RWPE2 (cell line): ENCODE results near the gene RADX.

ENCODE experiments used
- ATAC-seq: fragments of 200-7000 bp; cut with Tn5 transposase; 3 replicates; pipeline ENCODE4 v1.9.1; 2021; ENCODE audit warnings: low read depth
- DNase-seq: peaks from one replicate; pipeline ENCODE4 v3.0.0-alpha.2; 2020; ENCODE audit warnings: low spot score
- H3K27ac ChIP-seq: fragments of 450-650 bp; 2 replicates; pipeline ENCODE4 v1.5.1; 2017; ENCODE audit warnings: mild to moderate bottlenecking; ENCODE audit not compliant: poor library complexity, severe bottlenecking
- H3K27me3 ChIP-seq: fragments of 250-450 bp; sonication (Bioruptor Pico); 2 replicates; pipeline ENCODE4 v1.5.1; 2021; ENCODE audit warnings: mild to moderate bottlenecking, moderate library complexity; ENCODE audit not compliant: insufficient read depth, poor library complexity, severe bottlenecking
- H3K36me3 ChIP-seq: fragments of 250-450 bp; sonication (Bioruptor Pico); 2 replicates; pipeline ENCODE4 v1.5.1; 2020; ENCODE audit warnings: low read depth, mild to moderate bottlenecking, moderate library complexity
- H3K4me1 ChIP-seq: fragments of 250-450 bp; sonication (Bioruptor Pico); 2 replicates; pipeline ENCODE4 v1.5.1; 2021; ENCODE audit warnings: mild to moderate bottlenecking, moderate library complexity; ENCODE audit not compliant: insufficient read depth, poor library complexity, severe bottlenecking
- H3K4me3 ChIP-seq: fragments of 250-450 bp; sonication (Bioruptor Pico); 2 replicates; pipeline ENCODE4 v1.5.1; 2021; ENCODE audit warnings: mild to moderate bottlenecking, moderate library complexity; ENCODE audit not compliant: severe bottlenecking
- H3K9me3 ChIP-seq: fragments of 250-450 bp; sonication (Bioruptor Pico); 2 replicates; pipeline ENCODE4 v1.5.1; 2021; ENCODE audit warnings: mild to moderate bottlenecking, moderate library complexity; ENCODE audit not compliant: severe bottlenecking
- TF ChIP-seq, protein P1 (sequence below): fragments of 450-650 bp; IDR thresholded peaks from one replicate; pipeline ENCODE4 v1.5.1; 2017; ENCODE audit warnings: mild to moderate bottlenecking, moderate library complexity; ENCODE audit not compliant: poor library complexity, severe bottlenecking

The RADX gene

GRCh38 chrX:106696502-106696901 is 84.7 kb downstream of the RADX start:
- Histone ChIP-seq H3K27ac (no peak overlapping the region), H3K4me1 (no peaks in the 10 kb centered on the region), H3K9me3 (no peaks in the 10 kb centered on the region), H3K4me3 (no peak overlapping the region), H3K36me3 (no peaks in the 10 kb centered on the region), H3K27me3 (no peaks in the 10 kb centered on the region)
- TF ChIP-seq, protein P1, sequence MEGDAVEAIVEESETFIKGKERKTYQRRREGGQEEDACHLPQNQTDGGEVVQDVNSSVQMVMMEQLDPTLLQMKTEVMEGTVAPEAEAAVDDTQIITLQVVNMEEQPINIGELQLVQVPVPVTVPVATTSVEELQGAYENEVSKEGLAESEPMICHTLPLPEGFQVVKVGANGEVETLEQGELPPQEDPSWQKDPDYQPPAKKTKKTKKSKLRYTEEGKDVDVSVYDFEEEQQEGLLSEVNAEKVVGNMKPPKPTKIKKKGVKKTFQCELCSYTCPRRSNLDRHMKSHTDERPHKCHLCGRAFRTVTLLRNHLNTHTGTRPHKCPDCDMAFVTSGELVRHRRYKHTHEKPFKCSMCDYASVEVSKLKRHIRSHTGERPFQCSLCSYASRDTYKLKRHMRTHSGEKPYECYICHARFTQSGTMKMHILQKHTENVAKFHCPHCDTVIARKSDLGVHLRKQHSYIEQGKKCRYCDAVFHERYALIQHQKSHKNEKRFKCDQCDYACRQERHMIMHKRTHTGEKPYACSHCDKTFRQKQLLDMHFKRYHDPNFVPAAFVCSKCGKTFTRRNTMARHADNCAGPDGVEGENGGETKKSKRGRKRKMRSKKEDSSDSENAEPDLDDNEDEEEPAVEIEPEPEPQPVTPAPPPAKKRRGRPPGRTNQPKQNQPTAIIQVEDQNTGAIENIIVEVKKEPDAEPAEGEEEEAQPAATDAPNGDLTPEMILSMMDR, result no peak
- DNase-seq, result no peak
- ATAC-seq, result no peak

DNA sequence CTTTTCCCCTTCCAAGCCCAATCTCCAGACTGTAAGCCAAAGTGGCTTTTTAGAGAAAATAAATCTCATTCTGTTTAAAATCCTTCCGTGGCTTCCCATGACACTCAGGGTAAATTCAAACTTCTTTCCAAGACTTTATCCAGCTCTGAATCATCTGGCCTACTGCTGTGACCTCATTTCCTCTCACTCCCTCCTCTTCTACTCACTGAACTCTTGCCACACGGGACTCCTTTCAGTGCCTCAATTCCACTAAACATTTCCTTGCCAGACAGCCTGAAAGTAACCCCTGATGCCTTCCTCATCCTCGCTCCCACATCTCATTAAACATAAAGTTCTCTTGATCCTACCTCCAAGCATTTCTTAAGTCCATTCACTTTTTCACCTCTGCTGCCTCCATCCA is 86.9 kb downstream of the RADX start:
- DNase-seq (no peak), ATAC-seq (0 out of 3 replicates have a peak, but pooled peaks have one; percentile 41)
- no peak overlapping the region for H3K4me3 ChIP-seq
- H3K9me3 ChIP-seq, result no peaks in the 10 kb centered on the region
- no peaks in the 10 kb centered on the region for H3K36me3 ChIP-seq
- no peak overlapping the region for H3K27ac ChIP-seq
- TF ChIP-seq, protein P1, result no peak
- H3K27me3 ChIP-seq, result no peaks in the 10 kb centered on the region
- H3K4me1 ChIP-seq, result no peaks in the 10 kb centered on the region

DNA sequence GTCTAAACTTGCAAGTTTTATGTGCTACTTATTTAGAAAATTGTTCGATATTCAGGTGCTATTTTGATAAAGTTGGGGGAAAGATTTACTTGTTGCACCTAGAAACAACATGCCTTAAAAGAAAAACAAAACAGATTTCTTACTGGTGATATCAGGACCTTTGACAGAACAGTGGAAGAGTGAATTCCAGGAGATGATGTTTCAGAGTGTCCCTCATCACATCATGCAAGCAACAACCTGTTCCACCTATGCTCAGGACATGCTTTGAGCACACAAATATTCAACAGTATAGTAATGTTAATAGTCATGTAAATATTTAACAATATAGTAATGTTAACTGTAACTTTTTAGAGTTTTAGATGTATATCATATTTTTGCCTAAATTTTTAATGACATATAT is 90.9 kb downstream of the RADX start:
- H3K36me3 ChIP-seq, result no peaks in the 10 kb centered on the region
- TF ChIP-seq, protein P1, result no peak
- H3K4me1 ChIP-seq, result no peaks in the 10 kb centered on the region
- no peaks in the 10 kb centered on the region for H3K27me3 ChIP-seq
- DNase-seq (no peak), ATAC-seq (no peak)
- H3K27ac ChIP-seq, result no peak overlapping the region
- H3K4me3 ChIP-seq, result no peak overlapping the region
- H3K9me3 ChIP-seq, result no peaks in the 10 kb centered on the region

GRCh38 chrX:106706466-106706865 is 94.7 kb downstream of the RADX start:
- Histone ChIP-seq H3K27ac (no peak overlapping the region), H3K36me3 (no peaks in the 10 kb centered on the region), H3K27me3 (no peaks in the 10 kb centered on the region), H3K9me3 (no peaks in the 10 kb centered on the region), H3K4me3 (no peak overlapping the region), H3K4me1 (peaks cover 6% of the 10 kb centered on the region)
- DNase-seq (no peak), ATAC-seq (no peak)
- TF ChIP-seq, protein P1, result no peak

DNA sequence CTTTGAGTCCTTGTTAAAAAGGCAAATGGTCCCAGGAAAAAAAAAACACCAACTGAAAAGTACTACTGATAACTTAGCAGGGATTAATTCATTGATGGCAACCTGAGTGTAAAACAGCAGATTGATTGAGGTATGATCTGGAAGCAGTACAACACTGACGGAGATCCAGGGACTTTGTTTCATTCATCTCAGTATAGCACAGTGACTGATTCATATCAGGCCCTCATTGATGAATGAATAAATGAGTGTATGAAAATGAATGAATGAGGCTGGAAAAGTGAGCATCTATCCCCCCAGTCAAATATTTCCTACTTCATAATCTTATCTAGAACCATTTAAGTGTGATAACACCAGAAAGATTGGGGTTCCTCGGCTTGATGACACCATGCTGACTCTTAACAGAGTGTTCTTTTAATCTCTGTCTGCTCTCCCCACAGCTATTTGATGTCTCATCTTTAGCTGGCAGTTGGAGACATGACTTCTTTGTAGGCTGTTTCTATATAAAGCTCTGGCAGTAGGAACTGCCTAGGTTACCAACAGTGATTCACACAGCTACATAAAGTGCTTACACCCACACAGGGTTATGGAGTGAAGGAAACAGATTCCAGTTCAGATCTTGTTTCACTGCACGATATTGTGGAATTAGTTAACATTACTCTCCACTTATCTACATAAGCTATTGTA is 96.1 kb downstream of the RADX start:
- Histone ChIP-seq H3K27me3 (no peaks in the 10 kb centered on the region), H3K4me3 (no peak overlapping the region), H3K27ac (no peak overlapping the region), H3K36me3 (no peaks in the 10 kb centered on the region), H3K4me1 (peaks cover 6% of the 10 kb centered on the region), H3K9me3 (no peaks in the 10 kb centered on the region)
- DNase-seq, result no peak
- TF ChIP-seq, protein P1, result no peak
- peak; percentile 100 for ATAC-seq
